Epidermal melanocyte (primary cell): ENCODE results near the gene MCTP1.

Source experiments
- DNase-seq: peaks from one replicate; pipeline ENCODE4 v3.0.0; 2011; ENCODE audit warnings: low spot score; ENCODE audit not compliant: insufficient read length

MCTP1 gene

DNA sequence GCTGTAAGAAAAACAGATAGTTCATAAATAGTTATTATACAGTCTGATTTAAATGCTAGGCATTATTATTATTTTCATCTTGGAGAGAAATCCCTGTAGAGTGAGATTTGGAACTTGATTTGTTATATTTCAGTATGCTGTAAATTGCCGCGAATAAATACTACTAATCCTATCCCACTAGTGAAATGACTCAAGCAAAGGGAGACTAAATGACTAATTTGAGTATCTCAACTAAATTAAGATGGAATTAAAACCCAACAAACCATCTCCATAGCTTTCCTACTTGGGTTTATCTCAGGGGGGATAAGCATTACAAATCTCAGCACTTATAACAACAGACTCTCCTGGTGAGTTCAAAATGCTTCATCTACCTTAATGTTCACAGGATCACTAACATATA, 206.0 kb downstream of the MCTP1 start:
- DNase-seq: no peak

DNA sequence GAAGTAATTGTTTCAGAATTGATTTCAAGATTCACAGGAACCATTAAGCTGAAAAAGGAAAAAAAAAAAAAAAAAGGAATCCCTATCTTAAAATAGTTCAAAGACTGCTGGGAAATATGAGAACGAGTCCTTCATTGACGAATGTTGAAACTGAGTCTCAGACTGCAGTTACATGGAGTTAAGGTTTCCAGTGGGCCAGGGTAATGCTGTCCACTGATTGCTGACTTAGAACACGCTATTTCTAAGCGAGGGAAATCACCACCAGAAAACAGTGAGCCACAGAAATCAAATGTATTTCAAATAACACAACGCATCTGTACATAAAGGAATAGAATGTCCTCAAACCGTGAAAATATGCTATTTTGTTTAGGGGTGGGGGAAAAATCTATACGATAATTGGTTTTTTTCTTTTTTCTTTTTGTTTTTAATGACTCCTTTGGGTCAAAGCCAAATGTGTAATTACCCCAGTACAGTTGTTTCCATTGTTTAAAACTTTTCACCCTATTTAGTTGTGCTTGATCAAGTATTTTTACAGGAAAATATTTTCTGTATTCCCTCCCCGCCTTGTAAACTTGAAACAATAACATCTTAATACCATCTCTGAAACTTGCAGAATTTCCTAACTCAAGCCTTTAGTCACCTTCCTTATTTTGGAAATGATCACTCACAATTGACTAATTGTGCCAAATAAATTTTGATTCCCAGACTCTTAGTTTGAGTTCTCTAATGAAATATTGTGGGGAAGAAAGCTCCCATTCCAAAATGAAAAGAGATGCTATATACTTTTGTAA, 208.3 kb downstream of the MCTP1 start:
- DNase-seq: no peak

DNA sequence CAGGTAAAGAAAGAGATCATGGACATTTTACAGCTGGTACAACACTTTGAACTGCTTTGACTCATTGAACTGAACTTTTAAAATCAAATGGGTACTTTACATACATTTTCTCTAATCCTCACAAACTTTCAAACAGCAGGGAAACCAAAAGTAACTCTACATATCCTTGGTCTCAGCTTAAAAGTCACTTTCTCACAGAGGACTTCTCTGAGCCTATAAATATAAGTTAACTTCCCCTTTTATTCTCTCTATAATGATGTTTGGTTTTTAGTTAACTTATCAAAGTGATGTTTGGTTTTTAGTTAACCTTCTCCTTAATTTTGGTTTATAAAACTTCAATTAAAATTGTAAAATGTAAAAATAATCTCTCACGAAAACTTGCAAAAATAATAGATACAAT, 209.8 kb downstream of the MCTP1 start:
- no peak for DNase-seq

DNA sequence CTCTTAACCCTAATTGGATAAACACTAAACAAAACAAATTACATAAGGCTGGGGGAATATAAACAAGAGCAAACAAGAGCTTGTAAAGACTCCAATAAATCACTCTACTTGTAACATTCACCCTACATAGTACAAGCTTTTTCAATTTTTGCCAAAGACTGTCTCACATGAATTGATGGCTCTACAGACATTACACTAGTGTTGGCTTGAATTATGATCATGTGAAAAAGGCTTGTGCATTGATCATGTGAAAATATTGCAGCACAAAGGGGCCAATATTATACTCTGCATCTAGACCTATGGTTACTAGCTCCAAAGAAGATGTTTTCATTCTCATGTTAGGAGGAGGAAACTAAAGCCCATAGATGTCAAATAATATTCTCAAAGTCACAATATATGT, 212.6 kb downstream of the MCTP1 start:
- DNase-seq: no peak

DNA sequence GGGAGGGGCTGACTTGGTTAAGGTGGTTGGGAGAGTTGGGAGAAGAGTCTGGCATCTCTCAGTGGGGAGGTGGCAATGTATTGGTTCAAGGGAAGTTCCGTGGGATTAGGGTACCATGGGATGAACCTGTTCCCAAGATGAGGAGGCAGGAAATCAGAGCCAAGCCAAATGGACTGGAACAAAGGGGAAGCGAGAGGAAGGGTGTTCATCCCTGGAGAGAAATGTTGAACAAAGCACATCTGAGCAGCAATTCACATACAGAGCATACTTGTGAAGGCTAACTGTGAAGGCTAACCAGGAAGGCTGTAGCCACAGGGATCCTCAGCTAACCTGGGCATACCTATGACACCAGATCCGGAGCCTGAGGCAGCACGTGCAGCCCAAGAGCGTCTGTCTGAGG, 214.0 kb downstream of the MCTP1 start:
- no peak for DNase-seq

DNA sequence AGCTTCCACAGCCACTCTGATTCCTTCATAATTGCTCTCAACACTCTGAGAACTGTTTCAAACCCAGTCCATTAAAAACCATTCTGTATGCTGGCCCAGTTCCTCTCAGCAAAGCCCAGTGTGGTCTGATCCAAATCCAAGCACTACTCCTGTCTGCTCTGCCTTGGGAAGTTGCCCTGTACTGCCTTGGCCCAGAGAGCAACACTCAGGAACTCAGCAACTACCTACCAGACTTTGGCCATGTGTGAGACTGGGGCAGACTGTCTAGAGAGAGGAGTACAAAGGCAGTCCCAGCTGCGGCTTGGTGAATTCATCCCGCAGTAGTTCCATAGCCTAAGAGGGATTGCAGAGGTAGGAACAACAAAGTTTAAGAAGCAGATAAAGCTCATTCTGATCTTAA, 214.4 kb downstream of the MCTP1 start:
- no peak for DNase-seq

DNA sequence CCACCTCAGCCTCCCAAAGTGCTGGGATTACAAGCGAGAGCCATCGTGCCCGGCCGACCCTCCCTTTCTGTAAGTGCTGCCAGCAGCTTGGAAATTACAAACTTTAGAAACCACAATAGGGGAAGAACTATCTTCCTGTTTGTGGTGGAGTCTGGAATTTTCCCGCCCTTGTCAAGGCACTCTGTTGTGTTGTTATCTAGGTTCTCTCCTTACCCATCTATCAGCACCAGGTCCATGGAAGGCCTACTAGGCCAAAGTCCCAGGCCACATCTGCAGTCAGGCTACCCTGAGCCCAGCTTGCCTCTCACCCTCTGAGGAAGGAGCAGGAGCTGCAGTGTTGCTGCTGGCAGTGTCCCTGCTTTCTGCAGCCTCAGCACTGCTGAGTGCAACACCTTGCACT, 214.9 kb downstream of the MCTP1 start:
- no peak for DNase-seq

DNA sequence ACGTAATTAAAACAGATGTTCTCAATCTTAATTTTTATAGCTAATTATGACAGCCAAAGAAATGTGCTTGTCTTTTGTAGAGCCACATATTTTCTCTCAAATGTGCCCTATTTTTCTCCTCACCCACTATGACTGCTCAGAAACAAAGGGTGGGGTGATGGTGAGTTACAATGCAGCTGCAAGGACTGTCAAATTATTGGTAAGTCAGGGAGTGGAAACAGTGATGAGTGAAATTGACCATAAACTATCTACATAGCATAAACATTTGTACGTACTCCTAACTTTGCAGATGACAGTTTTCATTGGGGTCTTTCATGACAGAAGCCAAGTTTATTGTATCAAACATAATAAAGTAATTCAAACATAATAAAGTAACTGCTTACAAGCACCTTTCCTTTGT, 215.9 kb downstream of the MCTP1 start:
- no peak for DNase-seq

DNA sequence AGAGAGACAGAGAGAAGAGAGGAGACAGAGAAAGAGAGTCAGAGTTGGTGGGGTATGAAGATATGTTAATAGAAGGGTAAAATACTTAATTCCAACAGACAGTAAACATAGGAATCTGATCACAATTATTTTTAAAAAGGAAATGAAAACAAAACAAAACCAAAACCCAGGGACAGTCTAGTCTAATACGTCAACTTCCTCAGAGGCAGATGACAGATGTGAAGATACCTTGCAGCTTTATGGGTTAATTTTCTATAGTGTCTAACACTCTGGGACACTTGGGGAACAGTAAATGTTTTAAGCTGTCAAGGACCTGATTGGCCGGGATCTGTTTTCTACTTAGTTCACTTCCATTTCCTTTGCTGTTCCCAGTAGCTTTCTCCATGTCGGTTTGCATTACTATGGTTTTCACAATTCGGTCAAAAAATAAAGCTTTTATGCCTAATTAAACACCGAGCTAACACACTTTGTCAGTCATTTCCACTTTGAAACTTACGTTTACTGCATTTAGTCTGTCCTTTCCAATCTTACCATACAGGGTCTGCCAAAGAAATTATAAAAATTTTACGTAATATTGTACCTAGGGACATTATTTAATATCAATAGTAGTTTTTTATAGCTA, 216.5 kb downstream of the MCTP1 start:
- DNase-seq: no peak

DNA sequence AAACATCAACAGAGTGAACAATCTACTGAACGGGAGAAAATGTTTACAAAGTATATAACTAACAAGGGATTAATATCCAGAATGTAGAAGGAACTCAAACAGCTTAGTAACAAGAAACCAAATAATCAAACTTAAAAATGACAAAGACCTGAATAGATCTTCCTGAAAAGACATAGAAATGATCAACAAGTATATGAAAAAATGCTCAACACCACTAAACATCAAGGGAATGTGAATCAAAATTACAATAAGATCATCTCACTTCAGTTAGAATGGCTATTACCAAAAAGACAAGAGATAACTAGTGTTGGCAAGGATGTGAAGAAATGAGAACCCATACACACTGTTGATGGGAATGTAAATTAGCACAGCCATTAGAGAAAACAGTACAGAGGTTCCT, 218.8 kb downstream of the MCTP1 start:
- DNase-seq: no peak

DNA sequence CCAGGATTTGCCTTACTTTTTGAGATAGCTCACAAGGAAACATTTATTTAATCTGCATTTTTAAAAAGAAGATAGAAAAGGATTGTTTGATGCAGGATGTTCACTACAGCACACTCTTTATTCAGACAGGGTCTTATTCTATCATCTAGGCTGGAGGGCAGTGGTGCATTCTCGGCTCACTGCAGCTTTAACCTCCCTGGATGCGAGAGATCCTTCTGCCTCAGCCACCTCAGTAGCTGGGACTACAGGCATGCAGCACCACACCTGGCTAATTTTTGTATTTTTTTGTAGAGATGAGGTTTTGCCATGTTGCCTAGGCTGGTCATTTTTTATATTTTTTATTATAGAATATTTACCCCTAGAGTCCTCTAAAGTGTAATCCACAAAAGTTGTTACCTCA, 221.4 kb downstream of the MCTP1 start:
- no peak for DNase-seq

DNA sequence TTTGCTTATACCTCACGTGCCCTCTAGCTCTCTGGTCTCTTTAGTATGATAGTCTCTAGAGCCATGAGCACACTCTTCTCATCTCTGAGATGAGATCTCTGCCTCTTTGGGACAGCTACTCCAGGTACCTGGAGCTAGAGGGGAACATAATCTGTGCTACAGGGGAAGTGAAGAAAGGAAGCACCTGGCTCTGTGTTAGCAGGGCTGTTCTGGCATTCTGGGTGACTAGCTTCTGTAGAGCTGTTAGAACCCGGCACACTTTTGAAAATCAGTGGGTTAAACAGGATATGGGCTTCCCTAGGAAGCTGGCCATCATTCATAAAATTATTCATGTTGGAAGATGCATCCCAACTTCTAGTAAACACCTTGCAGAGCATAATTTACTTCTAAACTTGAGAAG, 224.8 kb downstream of the MCTP1 start:
- DNase-seq: no peak

DNA sequence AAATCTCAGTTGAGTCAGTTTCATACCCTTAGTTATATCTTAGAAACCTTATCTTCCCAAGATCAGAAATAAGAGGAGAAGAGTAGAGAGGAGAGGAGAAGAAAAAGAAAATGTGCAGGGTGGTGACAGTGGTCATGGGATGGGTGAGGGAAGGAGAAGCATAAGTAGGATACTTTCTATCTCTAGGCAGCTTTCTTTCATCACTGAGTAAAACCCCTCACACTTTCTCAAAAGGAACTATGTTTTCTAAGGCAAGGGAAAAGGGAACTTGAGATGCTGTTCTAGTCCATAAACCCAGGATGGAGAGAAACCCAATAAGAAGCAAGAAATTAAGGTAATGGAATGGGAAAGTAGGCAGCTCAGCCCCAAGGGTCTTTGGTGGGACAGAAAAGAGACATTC, 225.3 kb downstream of the MCTP1 start:
- no peak for DNase-seq

DNA sequence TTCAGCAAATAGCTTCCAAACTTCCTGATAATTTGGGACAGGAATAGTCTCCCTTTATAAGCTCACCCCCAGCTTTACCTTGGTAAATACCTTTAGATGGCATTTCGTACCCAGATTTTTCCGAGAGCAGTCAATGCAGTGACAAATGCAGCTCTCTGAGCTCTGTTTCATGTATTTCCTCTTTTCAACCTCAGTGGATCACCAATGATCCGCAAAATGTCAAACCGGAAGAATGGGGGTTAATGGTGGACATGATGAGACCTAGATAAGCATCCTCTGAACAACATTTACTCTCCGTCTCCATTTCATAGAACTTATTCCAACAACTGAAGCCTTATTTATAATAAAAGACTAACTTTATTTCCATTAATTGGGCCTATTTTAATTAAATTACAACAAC, 227.3 kb downstream of the MCTP1 start:
- DNase-seq: no peak

DNA sequence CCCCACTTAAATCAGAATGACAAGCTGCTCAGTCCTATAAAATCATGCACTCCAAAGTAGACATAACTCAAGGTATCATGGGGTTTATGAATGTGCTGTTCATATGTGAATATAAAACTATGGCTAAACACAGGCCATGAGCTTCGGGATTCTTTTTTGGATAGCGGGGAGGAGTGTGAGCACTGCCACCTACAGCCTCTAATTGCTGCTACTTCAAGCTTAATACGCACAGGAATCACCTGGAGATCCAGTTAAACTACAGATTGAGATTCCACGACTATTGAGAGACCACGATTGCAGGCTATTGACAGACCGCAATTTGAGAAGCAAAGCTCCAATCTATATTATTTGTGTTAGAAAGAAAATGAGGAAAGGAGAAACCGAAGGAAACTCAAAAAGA, 231.6 kb downstream of the MCTP1 start:
- no peak for DNase-seq

DNA sequence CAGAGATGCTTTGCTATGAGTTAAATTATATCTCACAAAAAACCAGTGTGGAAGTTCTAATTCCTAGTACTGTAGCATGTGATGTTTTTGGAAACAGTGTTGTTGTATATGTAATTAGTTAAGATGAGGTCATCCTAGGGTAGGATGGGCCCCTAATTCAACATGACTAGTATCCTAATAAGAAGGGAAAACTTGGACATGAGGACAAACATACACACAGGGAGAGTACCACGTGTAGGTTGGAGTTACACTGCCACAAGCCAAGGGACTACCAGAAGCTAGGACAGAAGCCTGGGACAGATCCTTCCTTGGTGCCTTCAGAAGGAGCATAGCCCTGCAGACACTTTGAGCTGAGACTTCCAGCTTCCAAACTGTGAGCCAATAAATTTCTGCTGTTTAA, 234.2 kb downstream of the MCTP1 start:
- DNase-seq: no peak

DNA sequence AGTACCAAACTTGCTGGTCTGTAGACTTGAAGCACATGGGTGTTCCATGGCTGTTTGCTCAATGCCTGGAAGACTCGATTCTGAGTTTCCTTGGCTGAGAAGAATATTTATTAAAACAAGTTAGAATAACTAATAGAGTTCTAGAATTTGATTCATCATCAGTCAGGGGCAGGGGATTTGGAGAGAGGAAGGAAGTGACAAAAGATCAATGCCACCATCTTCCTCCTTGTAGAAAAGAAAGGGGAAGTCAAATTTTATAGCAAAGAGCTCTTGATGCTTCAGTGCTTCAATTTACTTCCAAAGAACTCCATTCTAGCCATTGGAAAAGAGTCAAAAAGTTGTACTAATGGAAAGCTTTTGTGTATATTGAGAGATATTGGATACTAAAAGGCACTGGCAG, 236.3 kb downstream of the MCTP1 start:
- no peak for DNase-seq

DNA sequence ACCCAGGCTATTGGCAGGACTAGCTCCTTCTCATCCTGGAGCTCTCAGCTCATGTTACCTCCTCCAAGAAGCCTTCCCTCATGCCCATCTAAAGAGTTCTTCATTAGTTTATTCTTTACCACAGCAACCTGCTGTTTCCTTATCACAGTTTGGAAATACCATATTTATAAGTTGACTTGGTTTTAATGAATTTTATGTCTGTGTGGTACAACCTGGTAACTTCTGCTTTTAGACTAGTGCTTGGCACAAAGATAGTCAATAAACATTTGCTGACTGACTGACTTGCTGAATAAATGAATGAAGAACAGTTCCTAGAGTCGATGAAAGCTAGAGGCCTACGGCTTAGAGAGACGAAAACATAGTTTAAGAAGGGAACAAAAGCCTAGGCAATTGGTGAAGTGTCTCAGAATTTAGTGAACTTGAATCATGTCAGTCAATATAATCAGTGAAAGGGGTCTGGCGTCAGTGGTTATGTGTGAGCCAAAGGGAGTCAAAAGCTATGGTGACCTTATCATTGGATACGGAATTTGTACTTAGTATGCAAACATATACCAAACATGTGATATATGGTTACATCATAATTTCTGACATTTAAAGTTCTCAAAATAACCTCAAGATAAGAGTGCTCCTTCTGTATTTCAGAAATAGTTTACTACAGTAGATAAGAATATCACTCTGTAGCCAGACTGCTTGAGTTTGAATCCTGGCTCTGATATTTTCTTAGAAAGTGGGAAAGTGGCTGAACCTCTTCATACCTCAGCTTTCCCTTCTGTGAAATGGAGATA, 239.5 kb downstream of the MCTP1 start:
- DNase-seq: no peak

DNA sequence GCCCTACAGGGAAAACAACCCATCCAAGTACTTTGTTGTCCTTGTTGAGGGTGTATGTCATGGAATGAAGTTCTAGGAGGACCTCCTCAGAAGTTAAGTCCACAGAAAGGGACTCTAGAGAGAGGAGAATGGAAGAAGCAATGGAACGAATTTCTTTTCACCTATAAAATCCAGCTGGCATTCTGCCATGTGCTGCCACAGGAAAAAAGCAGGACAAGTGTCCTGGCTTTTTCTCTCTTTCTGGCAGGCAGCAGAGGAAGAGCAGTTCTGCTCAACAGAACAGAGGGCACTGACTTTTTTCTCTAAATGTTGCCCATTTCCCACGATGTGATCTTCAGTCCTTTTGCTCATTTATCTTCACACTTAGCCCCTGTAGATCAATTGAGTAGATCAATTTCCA, 240.8 kb downstream of the MCTP1 start:
- no peak for DNase-seq

DNA sequence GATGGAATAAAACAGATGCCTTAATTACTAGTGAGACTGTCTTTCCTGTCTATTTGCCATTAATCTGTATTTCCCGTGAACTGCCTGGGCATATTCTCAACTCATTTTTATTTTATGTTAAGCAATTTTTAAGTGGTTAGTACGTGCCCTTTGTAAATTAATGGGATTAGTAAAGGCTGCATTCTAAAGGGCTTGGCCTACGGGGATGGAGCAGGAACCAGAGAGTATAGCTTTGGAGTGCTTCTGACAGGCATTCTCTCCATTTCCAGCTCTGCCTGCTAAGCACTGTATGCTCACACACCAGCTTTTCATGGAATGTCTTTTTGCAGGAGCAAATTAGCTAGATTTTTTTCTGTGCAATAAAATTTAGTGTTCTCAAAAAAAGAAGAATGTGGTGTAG, 241.2 kb downstream of the MCTP1 start:
- DNase-seq: no peak

DNA sequence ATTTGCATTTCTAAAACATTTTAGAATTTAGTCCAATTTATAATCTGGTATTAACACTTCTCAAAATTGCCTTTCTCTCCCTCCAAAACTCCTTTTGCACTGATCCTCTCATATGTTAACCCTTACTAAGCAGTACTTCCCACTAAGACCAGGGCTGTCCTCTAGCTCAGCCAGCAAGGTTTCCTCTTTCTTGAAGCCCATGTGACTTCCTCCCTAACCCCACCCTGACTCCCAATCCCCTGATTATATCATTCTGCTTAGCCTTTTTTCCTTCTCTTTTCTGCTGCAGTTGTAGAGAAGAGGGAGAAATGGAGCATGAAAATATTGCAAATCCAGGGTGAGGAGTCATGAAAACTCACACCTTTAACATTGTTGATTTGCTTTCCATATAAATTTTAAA, 241.7 kb downstream of the MCTP1 start:
- no peak for DNase-seq

DNA sequence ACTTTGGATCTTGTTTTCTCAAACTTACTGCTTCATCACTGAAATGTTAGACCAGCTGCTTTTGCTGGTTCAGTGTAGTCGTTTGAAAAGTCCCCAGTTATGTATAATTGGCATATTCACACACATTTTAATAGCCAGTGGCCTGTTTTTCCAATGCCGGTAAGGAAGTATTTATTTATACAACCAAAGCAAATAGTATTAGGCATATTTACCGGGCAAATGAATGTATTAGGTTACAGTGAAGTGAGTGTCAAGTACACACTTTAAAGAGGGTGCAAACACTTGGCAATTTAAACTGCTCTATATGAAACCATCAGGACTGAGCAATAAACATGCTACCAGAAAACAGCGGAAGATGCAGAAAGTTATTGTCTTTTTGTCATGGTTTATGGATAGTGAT, 242.9 kb downstream of the MCTP1 start:
- no peak for DNase-seq
